ENCODE measurements around the gene PTRHD1.

The PTRHD1 gene

GRCh38 chr2:24749069-24749691 is 44.0 kb downstream of the PTRHD1 start:
- no peak for DNase-seq

DNA sequence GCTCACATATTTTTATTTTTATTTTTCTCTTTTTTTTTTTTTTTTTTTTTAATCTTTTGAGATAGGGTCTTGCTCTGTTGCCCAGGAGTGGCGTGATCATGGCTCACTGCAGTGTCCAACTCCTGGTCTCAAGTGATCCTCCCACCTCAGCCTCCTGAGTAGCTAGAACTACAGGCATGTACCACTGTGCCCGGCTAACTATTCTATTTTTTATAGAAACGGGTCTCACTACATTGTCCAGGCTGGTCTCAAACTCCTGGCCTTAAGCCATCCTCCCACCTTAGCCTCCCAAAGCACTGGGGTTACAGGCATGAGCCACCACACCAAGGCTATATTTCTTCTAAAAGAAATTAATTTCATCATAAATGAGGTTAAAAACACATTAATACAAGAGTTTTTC is 45.9 kb downstream of the PTRHD1 start:
- DNase-seq: no peak

- DNase-seq: no peak
Measured at GRCh38 chr2:24745825-24746224, 47.4 kb downstream of the PTRHD1 start.

DNA sequence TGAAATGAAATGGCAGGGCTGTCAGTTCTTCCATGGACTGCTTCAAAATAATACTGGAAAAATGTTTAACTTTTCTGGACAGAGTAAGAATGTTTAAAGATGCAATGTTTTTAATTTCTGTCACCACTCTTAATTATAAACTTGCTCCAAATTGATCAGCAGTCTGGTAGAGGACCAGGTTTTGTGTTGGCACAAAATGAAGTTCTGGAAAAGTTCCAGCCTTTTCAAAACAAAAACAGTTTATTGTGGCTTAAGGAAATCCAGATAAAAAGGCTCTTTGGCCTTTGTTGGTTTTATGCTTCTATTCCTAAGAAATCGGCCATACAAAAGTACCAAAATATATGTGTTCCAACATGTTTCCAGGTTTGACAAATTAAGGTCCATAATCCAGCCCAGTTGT is 48.8 kb downstream of the PTRHD1 start:
- DNase-seq: no peak

- peak; percentile 46 for DNase-seq
Measured at GRCh38 chr2:24743924-24744323, 49.3 kb downstream of the PTRHD1 start.

DNA sequence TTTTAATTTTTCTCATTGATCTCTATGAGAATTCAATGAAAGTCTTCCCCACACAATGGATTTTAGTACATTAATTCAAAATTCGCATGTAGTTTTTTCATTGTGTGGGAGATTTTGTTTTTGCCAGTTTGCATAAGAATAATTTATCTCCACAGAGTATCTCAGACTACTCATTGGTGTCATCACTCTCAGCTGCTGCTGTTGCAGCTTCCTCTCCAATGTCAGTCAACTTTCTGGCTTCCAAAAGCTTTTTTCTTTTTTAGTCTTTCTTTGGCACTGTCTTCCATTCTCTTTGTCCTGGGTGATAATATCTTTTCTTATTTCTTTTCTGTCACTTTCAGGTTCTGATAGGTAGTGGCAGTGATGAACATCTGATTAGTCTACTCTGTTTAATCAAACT is 50.5 kb downstream of the PTRHD1 start:
- peak; percentile 22 for DNase-seq

DNA sequence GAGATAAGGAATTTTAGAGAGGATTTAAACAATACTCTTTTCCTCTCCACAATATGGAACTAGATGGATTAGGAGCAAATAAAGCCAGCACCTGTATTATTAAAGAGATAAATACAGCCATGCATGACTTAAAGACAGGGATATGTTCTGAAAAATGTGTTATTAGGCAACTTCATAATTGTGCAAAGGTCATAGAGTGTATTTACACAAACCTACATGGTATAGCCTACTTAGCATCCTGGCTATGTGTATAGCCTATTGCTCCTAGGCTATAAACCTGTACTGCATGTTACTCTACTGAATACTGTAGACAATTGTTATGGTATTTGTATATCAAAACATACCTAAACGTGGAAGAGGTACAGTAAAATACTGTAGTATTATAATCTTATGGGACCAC is 53.0 kb downstream of the PTRHD1 start:
- DNase-seq: no peak
